HEK293 (cell line): ENCODE data around the gene SZRD1.

Experiments used
- CTCF ChIA-PET: fragments of 350-600 bp; formaldehyde crosslinking; extraction: SDS; loops from one replicate; lab custom pipeline; 2021; ENCODE audit warnings: antibody characterized with exemption; lab: Yijun Ruan, JAX
- POLR2A ChIA-PET: fragments of 300-600 bp; formaldehyde crosslinking; extraction: SDS; loops from one replicate; lab custom pipeline; 2020; ENCODE audit warnings: antibody characterized with exemption, inconsistent platforms; lab: Yijun Ruan, JAX
- H3K27ac ChIP-seq: fragments of 200-500 bp; sonication (Bioruptor generic); 2 replicates; pipeline ENCODE4 v1.5.1; 2014; ENCODE audit warnings: low read depth, low read length, control low read depth, inconsistent platforms; ENCODE audit errors: extremely low read depth
- H3K36me3 ChIP-seq, 2 experiments: fragments of 200-500 bp in 1 of 2; sonication (Bioruptor generic) in 1 of 2; 1 replicate in 1 of 2; 2 replicates in 1 of 2; pipeline ENCODE4 v1.5.1; 2014 to 2017; ENCODE audit warnings: inconsistent platforms in 2 of 2, low read length in 2 of 2; ENCODE audit not compliant: control insufficient read depth in 2 of 2, insufficient read depth in 1 of 2
- H3K4me1 ChIP-seq: fragments of 200-500 bp; sonication (Bioruptor generic); 2 replicates; pipeline ENCODE4 v1.5.1; 2014; ENCODE audit warnings: mild to moderate bottlenecking, low read length, inconsistent platforms; ENCODE audit not compliant: control insufficient read depth, insufficient read depth
- H3K4me3 ChIP-seq: 2 replicates; pipeline ENCODE4 v1.5.1; 2011; ENCODE audit warnings: low read depth, mild to moderate bottlenecking, control low read depth, low read length, moderate library complexity
- H3K9me3 ChIP-seq: fragments of 200-500 bp; sonication (Bioruptor generic); 2 replicates; pipeline ENCODE4 v1.5.1; 2014; ENCODE audit warnings: low read depth, low read length, inconsistent platforms; ENCODE audit not compliant: control insufficient read depth, insufficient read depth
- EGR2 ChIP-seq: fragments of 450-650 bp; formaldehyde crosslinking; IDR thresholded peaks from 2 replicates; pipeline ENCODE4 v1.5.1; 2016; ENCODE audit warnings: low read depth, missing biosample characterization, missing genetic modification characterization
- GLIS2 ChIP-seq: fragments of 450-650 bp; formaldehyde crosslinking; IDR thresholded peaks from 2 replicates; pipeline ENCODE4 v1.5.1; 2016; ENCODE audit warnings: missing biosample characterization, missing genetic modification characterization
- SP3 ChIP-seq: fragments of 450-650 bp; formaldehyde crosslinking; IDR thresholded peaks from 2 replicates; pipeline ENCODE4 v1.5.1; 2016; ENCODE audit warnings: missing biosample characterization, missing genetic modification characterization
- YY1 ChIP-seq: fragments of 450-650 bp; formaldehyde crosslinking; IDR thresholded peaks from 2 replicates; pipeline ENCODE4 v1.5.1; 2018; ENCODE audit warnings: missing biosample characterization, missing genetic modification characterization
- ZBTB21 ChIP-seq: fragments of 450-650 bp; formaldehyde crosslinking; IDR thresholded peaks from 2 replicates; pipeline ENCODE4 v1.5.1; 2017; ENCODE audit warnings: missing biosample characterization, missing genetic modification characterization
- ZBTB49 ChIP-seq: fragments of 450-650 bp; formaldehyde crosslinking; IDR thresholded peaks from 2 replicates; pipeline ENCODE4 v1.5.1; 2016; ENCODE audit warnings: missing biosample characterization, missing genetic modification characterization, low read depth
- ZFHX2 ChIP-seq: fragments of 450-650 bp; formaldehyde crosslinking; conservative IDR thresholded peaks from 2 replicates; pipeline ENCODE4 v1.5.1; 2016; ENCODE audit warnings: missing biosample characterization, missing genetic modification characterization
- ZIC2 ChIP-seq: fragments of 450-650 bp; formaldehyde crosslinking; IDR thresholded peaks from 2 replicates; pipeline ENCODE4 v1.5.1; 2016; ENCODE audit warnings: missing biosample characterization, missing genetic modification characterization
- ZNF510 ChIP-seq: fragments of 450-650 bp; formaldehyde crosslinking; IDR thresholded peaks from 2 replicates; pipeline ENCODE4 v1.5.1; 2018; ENCODE audit warnings: mild to moderate bottlenecking, missing genetic modification characterization, missing biosample characterization; ENCODE audit not compliant: insufficient replicate concordance
- ZNF549 ChIP-seq: fragments of 450-650 bp; IDR thresholded peaks from 2 replicates; pipeline ENCODE4 v1.5.1; 2018; ENCODE audit warnings: missing biosample characterization, missing genetic modification characterization, mild to moderate bottlenecking, inconsistent platforms, moderate library complexity
- ZNF558 ChIP-seq: fragments of 450-650 bp; formaldehyde crosslinking; IDR thresholded peaks from 2 replicates; pipeline ENCODE4 v1.5.1; 2016; ENCODE audit warnings: missing biosample characterization, missing genetic modification characterization
- ZNF600 ChIP-seq: fragments of 450-650 bp; formaldehyde crosslinking; IDR thresholded peaks from 2 replicates; pipeline ENCODE4 v1.5.1; 2016; ENCODE audit warnings: missing biosample characterization, missing genetic modification characterization
- TF ChIP-seq, protein P1 (sequence below): fragments of 450-650 bp; formaldehyde crosslinking; IDR thresholded peaks from 2 replicates; pipeline ENCODE4 v1.5.1; 2016; ENCODE audit warnings: missing biosample characterization, missing genetic modification characterization

The SZRD1 gene

GRCh38 chr1:16396591-16396990 lies 29.5 kb downstream of the SZRD1 start:
- Histone ChIP-seq H3K36me3 (peaks cover 0 to 77% of the 10 kb centered on the region in 2 experiments; a peak in 2 of 3 replicates), H3K27ac (no peak overlapping the region), H3K4me3 (no peak overlapping the region)
- TF ChIP-seq SP3: no peak
- peak; percentile 97 for TF ChIP-seq ZNF600 (tag by site-specific recombination)
- TF ChIP-seq, all 188 proteins: peak for 1
- no peaks in the 10 kb centered on the region for H3K9me3 ChIP-seq
- H3K4me1 ChIP-seq: no peaks in the 10 kb centered on the region; the same call in 1 of the 2 replicates
- ChIA-PET CTCF (no interaction called here), POLR2A (no interaction called here)

DNA sequence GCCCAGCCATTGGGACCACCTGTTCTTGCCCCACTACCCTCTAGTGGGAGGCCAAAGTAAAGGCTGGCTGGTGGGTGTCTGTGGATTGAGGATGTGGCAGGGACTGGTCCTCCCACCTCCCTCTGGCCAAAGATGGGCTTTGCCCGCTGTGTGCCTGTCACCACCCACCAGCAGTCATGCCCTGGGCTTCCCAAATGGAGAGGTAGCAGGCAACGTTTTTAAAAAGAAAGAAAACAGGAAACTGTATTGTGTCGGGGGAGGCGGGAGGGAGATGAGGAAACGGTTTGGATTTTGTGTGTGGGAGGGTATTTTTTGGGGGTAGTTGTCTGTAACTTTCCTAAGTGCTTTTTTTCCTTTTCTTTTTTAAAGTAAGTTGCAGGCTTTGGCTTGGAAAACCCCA lies 30.1 kb downstream of the SZRD1 start:
- H3K9me3 ChIP-seq: no peaks in the 10 kb centered on the region
- CTCF ChIA-PET: no interaction called here
- POLR2A ChIA-PET: no interaction called here
- TF ChIP-seq EGR2 (tag by site-specific recombination) (peak; percentile 51), ZNF510 (tag by site-specific recombination) (no peak), ZFHX2 (peak; percentile 65)
- TF ChIP-seq, all 188 proteins: peak for 2
- Histone ChIP-seq H3K4me1 (no peaks in the 10 kb centered on the region; the same call in 1 of the 2 replicates), H3K27ac (no peak overlapping the region), H3K4me3 (no peak overlapping the region), H3K36me3 (peaks cover 0 to 76% of the 10 kb centered on the region in 2 experiments; a peak in 2 of 3 replicates)

DNA sequence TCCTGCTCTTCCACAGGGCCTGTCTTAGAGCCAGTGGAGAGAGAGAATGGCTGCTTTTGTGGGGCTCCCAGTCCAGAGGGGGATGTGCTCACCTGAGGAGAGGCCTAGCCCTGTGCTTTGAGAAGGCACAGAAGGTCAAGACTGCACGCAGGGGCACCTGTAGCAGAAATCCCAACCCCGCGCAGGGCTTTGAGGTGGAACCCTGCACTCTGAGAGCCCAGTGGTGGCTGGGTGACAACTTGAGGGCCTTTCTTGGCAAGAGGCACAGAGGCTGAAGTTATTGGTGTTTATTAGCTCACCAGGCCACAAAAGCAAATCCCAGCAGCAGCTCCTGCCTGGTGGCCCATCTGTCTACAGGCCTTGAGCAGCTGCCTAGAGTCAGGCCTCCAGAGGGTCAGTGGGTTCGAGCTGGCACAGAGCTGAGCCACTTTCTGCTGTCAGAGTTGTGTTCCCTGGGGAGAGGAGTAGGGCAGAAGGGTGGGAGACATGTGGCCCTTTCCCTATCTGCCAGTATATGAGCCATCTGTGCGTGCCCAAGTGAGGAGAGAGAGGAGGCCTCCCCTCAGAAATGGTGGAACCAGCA lies 31.4 kb downstream of the SZRD1 start:
- Histone ChIP-seq H3K4me3 (no peak overlapping the region), H3K4me1 (no peaks in the 10 kb centered on the region), H3K9me3 (no peaks in the 10 kb centered on the region), H3K36me3 (peaks cover 0 to 63% of the 10 kb centered on the region in 2 experiments; a peak in 2 of 3 replicates), H3K27ac (no peak overlapping the region)
- ChIA-PET POLR2A (no interaction called here), CTCF (interaction anchor here (0.5 to 0.6 kb wide), 2 partner anchors 24 to 72 kb away, joined by 3 read pairs; no protein-coding TSS in a partner anchor)
- TF ChIP-seq, protein P1, sequence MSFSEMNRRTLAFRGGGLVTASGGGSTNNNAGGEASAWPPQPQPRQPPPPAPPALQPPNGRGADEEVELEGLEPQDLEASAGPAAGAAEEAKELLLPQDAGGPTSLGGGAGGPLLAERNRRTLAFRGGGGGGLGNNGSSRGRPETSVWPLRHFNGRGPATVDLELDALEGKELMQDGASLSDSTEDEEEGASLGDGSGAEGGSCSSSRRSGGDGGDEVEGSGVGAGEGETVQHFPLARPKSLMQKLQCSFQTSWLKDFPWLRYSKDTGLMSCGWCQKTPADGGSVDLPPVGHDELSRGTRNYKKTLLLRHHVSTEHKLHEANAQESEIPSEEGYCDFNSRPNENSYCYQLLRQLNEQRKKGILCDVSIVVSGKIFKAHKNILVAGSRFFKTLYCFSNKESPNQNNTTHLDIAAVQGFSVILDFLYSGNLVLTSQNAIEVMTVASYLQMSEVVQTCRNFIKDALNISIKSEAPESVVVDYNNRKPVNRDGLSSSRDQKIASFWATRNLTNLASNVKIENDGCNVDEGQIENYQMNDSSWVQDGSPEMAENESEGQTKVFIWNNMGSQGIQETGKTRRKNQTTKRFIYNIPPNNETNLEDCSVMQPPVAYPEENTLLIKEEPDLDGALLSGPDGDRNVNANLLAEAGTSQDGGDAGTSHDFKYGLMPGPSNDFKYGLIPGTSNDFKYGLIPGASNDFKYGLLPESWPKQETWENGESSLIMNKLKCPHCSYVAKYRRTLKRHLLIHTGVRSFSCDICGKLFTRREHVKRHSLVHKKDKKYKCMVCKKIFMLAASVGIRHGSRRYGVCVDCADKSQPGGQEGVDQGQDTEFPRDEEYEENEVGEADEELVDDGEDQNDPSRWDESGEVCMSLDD (tag by site-specific recombination): no peak
- TF ChIP-seq ZIC2 (tag by site-specific recombination) (peak; percentile 45), GLIS2 (tag by site-specific recombination) (no peak)

- POLR2A ChIA-PET: no interaction called here
- Histone ChIP-seq H3K4me3 (no peak overlapping the region), H3K4me1 (no peaks in the 10 kb centered on the region), H3K36me3 (peaks cover 0 to 20% of the 10 kb centered on the region in 2 experiments; a peak in 2 of 3 replicates), H3K27ac (no peak overlapping the region), H3K9me3 (no peaks in the 10 kb centered on the region)
- TF ChIP-seq YY1 (no peak), ZBTB21 (tag by site-specific recombination) (no peak), ZNF558 (tag by site-specific recombination) (no peak)
- CTCF ChIA-PET: no interaction called here
Measured at GRCh38 chr1:16402742-16403141, 35.7 kb downstream of the SZRD1 start.

DNA sequence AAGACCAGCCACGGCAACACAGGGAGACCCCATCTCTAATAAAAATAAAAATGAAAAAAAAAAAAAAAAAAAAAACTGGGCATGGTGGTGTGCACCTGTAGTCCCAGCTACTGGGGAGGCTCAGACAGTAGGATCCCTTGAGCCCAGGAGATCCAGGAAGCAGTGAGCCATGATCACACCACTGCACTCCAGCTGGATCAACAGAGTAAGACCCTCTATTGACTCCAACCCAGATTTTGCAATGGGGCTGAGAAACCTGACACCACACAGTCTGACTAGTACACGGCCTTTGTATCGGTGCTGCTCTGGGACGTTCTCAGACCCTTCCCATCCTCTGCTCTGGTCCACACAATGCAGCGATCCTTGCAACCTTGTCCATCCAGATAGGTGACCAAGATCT lies 38.4 kb downstream of the SZRD1 start:
- Histone ChIP-seq H3K36me3 (no peaks in the 10 kb centered on the region), H3K27ac (no peak overlapping the region), H3K9me3 (no peaks in the 10 kb centered on the region), H3K4me3 (no peak overlapping the region), H3K4me1 (no peaks in the 10 kb centered on the region)
- CTCF ChIA-PET: no interaction called here
- POLR2A ChIA-PET: no interaction called here
- TF ChIP-seq ZNF549 (tag by site-specific recombination) (no peak), ZBTB49 (tag by site-specific recombination) (no peak)
